ENCODE results near the gene SAFB.

The SAFB gene

DNA sequence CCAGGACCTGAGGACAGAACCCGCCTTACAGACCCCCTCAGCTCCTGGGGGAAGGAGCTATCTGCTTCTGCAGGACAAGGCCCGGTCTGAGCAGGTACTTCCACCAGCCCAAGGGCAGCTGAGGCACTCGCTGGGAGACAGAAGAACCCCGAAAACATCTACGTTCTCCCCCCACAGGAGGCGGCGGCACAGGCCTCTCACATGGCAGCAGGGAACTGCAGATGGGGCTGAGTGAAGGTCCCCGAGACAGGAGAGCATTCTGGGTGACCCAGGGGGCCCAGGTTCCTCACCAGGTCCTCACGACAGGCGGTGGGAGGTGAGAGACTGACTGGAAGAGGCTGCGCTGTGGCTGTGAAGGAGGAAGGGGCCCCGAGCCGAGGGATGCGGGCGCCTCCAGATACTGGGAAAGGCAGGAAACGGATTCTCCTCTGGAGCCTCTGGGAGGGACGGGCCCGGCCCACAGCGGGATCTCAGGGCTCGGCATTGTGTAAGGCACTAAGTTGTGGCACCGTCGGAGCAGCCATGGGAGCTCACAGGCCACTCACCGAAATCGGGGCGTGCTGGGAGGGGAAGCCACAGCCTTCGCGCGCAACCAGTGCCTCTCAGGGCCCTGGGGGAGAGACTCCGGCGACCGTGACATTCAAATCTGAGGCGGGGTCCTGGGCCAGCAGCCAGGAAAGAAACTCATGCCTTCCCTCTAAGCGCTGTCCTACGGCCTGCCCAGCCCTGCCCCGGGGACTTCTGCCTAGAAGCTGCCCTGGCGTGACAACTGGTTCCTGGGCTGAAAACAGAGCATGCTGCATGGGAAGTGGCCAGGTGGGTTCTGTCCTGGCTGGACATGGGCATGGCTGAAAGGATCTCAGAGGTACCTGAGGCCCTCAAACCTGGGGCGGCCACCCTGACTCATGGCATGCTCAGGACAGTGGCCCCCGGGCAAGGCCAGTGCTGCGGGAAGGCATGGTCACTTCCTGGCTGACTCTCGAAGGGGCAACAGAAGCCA, 81.2 kb downstream of the SAFB start:
- no peak for DNase-seq

DNA sequence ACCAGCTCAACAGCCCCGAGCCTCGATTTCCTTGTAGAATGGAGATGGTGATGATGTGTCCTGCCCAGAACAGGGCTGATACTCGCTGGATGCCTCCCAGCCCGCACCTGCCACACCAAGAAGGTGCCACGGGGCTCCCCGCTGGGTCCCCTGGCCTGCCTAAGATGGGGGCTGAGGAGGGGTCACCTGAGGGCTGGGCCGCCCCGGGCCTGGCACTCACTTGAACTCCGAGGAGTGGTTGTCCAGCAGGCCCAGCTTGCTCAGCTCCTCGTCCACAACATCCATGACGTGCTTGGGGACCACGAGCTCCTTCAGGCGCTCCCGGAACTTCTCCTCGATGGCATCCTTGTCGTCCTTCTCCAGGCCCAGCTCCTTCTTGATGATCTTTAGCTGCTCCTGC, 82.7 kb downstream of the SAFB start:
- DNase-seq = no peak

- no peak for DNase-seq
Observed at GRCh38 chr19:5706876-5707573, 84.1 kb downstream of the SAFB start.

GRCh38 chr19:5707576-5708575, 85.0 kb downstream of the SAFB start:
- DNase-seq = no peak

GRCh38 chr19:5711025-5711424, 88.1 kb downstream of the SAFB start:
- DNase-seq = no peak

GRCh38 chr19:5711713-5712161, 88.9 kb downstream of the SAFB start:
- DNase-seq = no peak

GRCh38 chr19:5713228-5713627, 90.3 kb downstream of the SAFB start:
- no peak for DNase-seq

GRCh38 chr19:5714816-5715215, 91.9 kb downstream of the SAFB start:
- no peak for DNase-seq

GRCh38 chr19:5717215-5717935, 94.5 kb downstream of the SAFB start:
- DNase-seq = no peak
